Caco-2 (cell line): ENCODE measurements around the gene TSPAN18. TPM values are rescaled to one million over a fixed set of nuclear protein-coding genes. Genes with fewer than 3 reads are reported as not detected.

Source experiments
- BruUV-seq: library from RNA; stranded (reverse); fragments of 400-500 nt; replicated peaks from 2 replicates; lab custom pipeline; 2021; lab: Mats Ljungman, UMichigan
- CTCF ChIA-PET: fragments of 300-600 bp; sonication (Branson Sonifier 250); formaldehyde crosslinking; loops from one replicate; lab custom pipeline; 2022; ENCODE audit warnings: antibody characterized with exemption; lab: Charles Lee
- POLR2A ChIA-PET: fragments of 300-600 bp; sonication (Branson Sonifier 250); formaldehyde crosslinking; loops from one replicate; lab custom pipeline; 2022; ENCODE audit warnings: antibody characterized with exemption; lab: Charles Lee
- DNase-seq, 2 experiments: peaks; one replicate each; pipeline versions ENCODE4 v3.0.0 to v3.0.0-alpha.2; 2020 to 2022
- H3K27me3 ChIP-seq: replicated peaks from 2 replicates; pipeline ENCODE4 v1.6.0; 2011; ENCODE audit warnings: low read length; ENCODE audit not compliant: control insufficient read depth, insufficient read depth
- H3K36me3 ChIP-seq: 2 replicates; pipeline ENCODE4 v1.5.1; 2011; ENCODE audit warnings: low read length; ENCODE audit not compliant: control insufficient read depth, insufficient read depth
- H3K4me1 ChIP-seq: fragments of 250-450 bp; sonication (Bioruptor Pico); 2 replicates; pipeline ENCODE4 v1.5.1; 2020; ENCODE audit warnings: mild to moderate bottlenecking
- H3K4me3 ChIP-seq: 2 replicates; pipeline ENCODE4 v1.5.1; 2011; ENCODE audit warnings: low read depth, mild to moderate bottlenecking, control low read depth, low read length
- H3K9me3 ChIP-seq: fragments of 250-450 bp; sonication (Bioruptor Pico); 2 replicates; pipeline ENCODE4 v1.5.1; 2020; ENCODE audit warnings: mild to moderate bottlenecking, moderate library complexity
- H3K27ac Mint-ChIP-seq: one replicate; pipeline ENCODE4 v1.8.0; 2022; ENCODE audit warnings: mixed read lengths; ENCODE audit not compliant: unreplicated experiment
- H3K27me3 Mint-ChIP-seq: one replicate; pipeline ENCODE4 v1.8.0; 2022; ENCODE audit warnings: mixed read lengths; ENCODE audit not compliant: insufficient read depth, unreplicated experiment
- H3K36me3 Mint-ChIP-seq: one replicate; pipeline ENCODE4 v1.8.0; 2022; ENCODE audit warnings: mild to moderate bottlenecking, mixed read lengths; ENCODE audit not compliant: insufficient read depth, unreplicated experiment
- H3K4me1 Mint-ChIP-seq: one replicate; pipeline ENCODE4 v1.8.0; 2022; ENCODE audit warnings: low read depth, mixed read lengths; ENCODE audit not compliant: unreplicated experiment
- H3K4me3 Mint-ChIP-seq: one replicate; pipeline ENCODE4 v1.8.0; 2022; ENCODE audit warnings: mild to moderate bottlenecking, moderate library complexity, mixed read lengths; ENCODE audit not compliant: unreplicated experiment
- H3K9me3 Mint-ChIP-seq: one replicate; pipeline ENCODE4 v1.8.0; 2022; ENCODE audit warnings: mixed read lengths; ENCODE audit not compliant: unreplicated experiment
- CTCF ChIP-seq, 2 experiments: fragments of 200-600 bp in 1 of 2; IDR thresholded peaks; 1 replicate in 1 of 2; 2 replicates in 1 of 2; pipeline versions ENCODE4 v1.5.1 to v1.8.0; 2011 to 2022; ENCODE audit warnings: antibody characterized with exemption in 1 of 2, control low read depth in 1 of 2, inconsistent platforms in 1 of 2, low read depth in 1 of 2, low read length in 1 of 2, mild to moderate bottlenecking in 1 of 2, moderate library complexity in 1 of 2; ENCODE audit not compliant: insufficient read depth in 1 of 2, severe bottlenecking in 1 of 2, unreplicated experiment in 1 of 2
- intact Hi-C: fragments of 100-400 bp; cut with micrococcal nuclease; formaldehyde crosslinking; loops from one replicate; pipeline ENCODE4 v1.10.0; 2022; ENCODE audit not compliant: unreplicated experiment
- total RNA-seq: library from RNA; stranded (reverse); gene quantifications from 2 replicates; pipeline ENCODE4 v1.2.3, GENCODE V29; 2022

The TSPAN18 gene
- total RNA-seq, 1 experiment from 2014 or later = 7.4 TPM

GRCh38 chr11:44858796-44859527 is 132.2 kb downstream of the TSPAN18 start:
- peaks cover 16% of the 10 kb centered on the region for H3K4me1 Mint-ChIP-seq
- no peaks in the 10 kb centered on the region for H3K27me3 Mint-ChIP-seq
- Histone ChIP-seq H3K27me3 (no peaks in the 10 kb centered on the region), H3K36me3 (no peaks in the 10 kb centered on the region), H3K4me1 (peaks cover 16% of the 10 kb centered on the region), H3K9me3 (no peaks in the 10 kb centered on the region), H3K4me3 (no peak overlapping the region)
- peaks cover 5% of the 10 kb centered on the region for H3K36me3 Mint-ChIP-seq
- no TSS peak for BruUV-seq
- intact Hi-C loops = no loop called here
- POLR2A ChIA-PET = no interaction called here
- DNase-seq = no peak
- no peak overlapping the region for H3K27ac Mint-ChIP-seq
- CTCF ChIA-PET = interaction anchor here (0.6 kb wide), 1 partner anchor 214 kb away, joined by 8 read pairs; no protein-coding TSS in a partner anchor
- TF ChIP-seq CTCF (IDR thresholded peaks at IDR 0.05; ENCODE audit: insufficient read depth in 1 of 2, low read depth in 1 of 2, low read length in 1 of 2, severe bottlenecking in 1 of 2, unreplicated experiment in 1 of 2) = no peak
- no peak overlapping the region for H3K4me3 Mint-ChIP-seq
- H3K9me3 Mint-ChIP-seq = no peaks in the 10 kb centered on the region

- H3K4me1 Mint-ChIP-seq = peaks cover 16% of the 10 kb centered on the region
- no peak overlapping the region for H3K27ac Mint-ChIP-seq
- Histone ChIP-seq H3K4me3 (no peak overlapping the region), H3K9me3 (no peaks in the 10 kb centered on the region), H3K27me3 (no peaks in the 10 kb centered on the region), H3K36me3 (no peaks in the 10 kb centered on the region), H3K4me1 (peaks cover 16% of the 10 kb centered on the region)
- peaks cover 5% of the 10 kb centered on the region for H3K36me3 Mint-ChIP-seq
- ChIA-PET POLR2A (no interaction called here), CTCF (no interaction called here)
- BruUV-seq = no TSS peak
- DNase-seq = no peak
- no peaks in the 10 kb centered on the region for H3K27me3 Mint-ChIP-seq
- intact Hi-C loops = no loop called here
- no peak overlapping the region for H3K4me3 Mint-ChIP-seq
- no peak for TF ChIP-seq CTCF (IDR thresholded peaks at IDR 0.05; ENCODE audit: insufficient read depth in 1 of 2, low read depth in 1 of 2, low read length in 1 of 2, severe bottlenecking in 1 of 2, unreplicated experiment in 1 of 2)
- no peaks in the 10 kb centered on the region for H3K9me3 Mint-ChIP-seq
Measured at GRCh38 chr11:44859528-44859925, 132.8 kb downstream of the TSPAN18 start.

GRCh38 chr11:44860346-44860745 is 133.6 kb downstream of the TSPAN18 start:
- no peak for TF ChIP-seq CTCF (IDR thresholded peaks at IDR 0.05; ENCODE audit: insufficient read depth in 1 of 2, low read depth in 1 of 2, low read length in 1 of 2, severe bottlenecking in 1 of 2, unreplicated experiment in 1 of 2)
- peaks cover 16% of the 10 kb centered on the region for H3K4me1 ChIP-seq
- Mint-ChIP-seq H3K27me3 (no peaks in the 10 kb centered on the region), H3K4me1 (peaks cover 16% of the 10 kb centered on the region), H3K9me3 (no peaks in the 10 kb centered on the region), H3K4me3 (no peak overlapping the region), H3K27ac (no peak overlapping the region), H3K36me3 (peaks cover 5% of the 10 kb centered on the region)
- no peak for DNase-seq
- no peaks in the 10 kb centered on the region for H3K9me3 ChIP-seq
- BruUV-seq = no TSS peak
- POLR2A ChIA-PET = no interaction called here
- H3K4me3 ChIP-seq = no peak overlapping the region
- H3K36me3 ChIP-seq = no peaks in the 10 kb centered on the region
- H3K27me3 ChIP-seq = no peaks in the 10 kb centered on the region
- intact Hi-C loops = no loop called here
- CTCF ChIA-PET = no interaction called here
